Peyer's patch (tissue), 4 donors: ENCODE data around the gene CTNNA1.
"Not testable (repeated sequence)": the region's sequence is repeated elsewhere in the genome, so short reads cannot be mapped to it uniquely, and the experiment has no call there.

ENCODE experiments used
- CTCF ChIP-seq, 6 experiments: fragments of 450-650 bp in 4 of 6; fragments of 200-600 bp in 2 of 6; sonication (generic) in 1 of 6; IDR thresholded peaks; one replicate each; pipeline ENCODE4 v1.5.1; 2017 to 2019; ENCODE audit warnings: antibody characterized with exemption in 6 of 6, mild to moderate bottlenecking in 3 of 6, moderate library complexity in 1 of 6
- POLR2A ChIP-seq, 2 donors: fragments of 450-650 bp; IDR thresholded peaks; one replicate each; pipeline ENCODE4 v1.5.1; 2017; ENCODE audit warnings: antibody characterized with exemption in 2 of 2, mild to moderate bottlenecking in 2 of 2, moderate library complexity in 2 of 2

- TF ChIP-seq POLR2A, CTCF (IDR thresholded peaks at IDR 0.05): not testable (repeated sequence)
These were observed 20.4 kb downstream of the CTNNA1 start for GRCh38 chr5:138773624-138774023.
